HG03139 (cell line): Measurements from ENCODE around the gene CBX2.

Experiments used
- ATAC-seq: cut with Tn5 transposase; IDR thresholded peaks from one replicate; pipeline ENCODE4 v1.9.1; 2021; ENCODE audit not compliant: unreplicated experiment

The CBX2 gene

DNA sequence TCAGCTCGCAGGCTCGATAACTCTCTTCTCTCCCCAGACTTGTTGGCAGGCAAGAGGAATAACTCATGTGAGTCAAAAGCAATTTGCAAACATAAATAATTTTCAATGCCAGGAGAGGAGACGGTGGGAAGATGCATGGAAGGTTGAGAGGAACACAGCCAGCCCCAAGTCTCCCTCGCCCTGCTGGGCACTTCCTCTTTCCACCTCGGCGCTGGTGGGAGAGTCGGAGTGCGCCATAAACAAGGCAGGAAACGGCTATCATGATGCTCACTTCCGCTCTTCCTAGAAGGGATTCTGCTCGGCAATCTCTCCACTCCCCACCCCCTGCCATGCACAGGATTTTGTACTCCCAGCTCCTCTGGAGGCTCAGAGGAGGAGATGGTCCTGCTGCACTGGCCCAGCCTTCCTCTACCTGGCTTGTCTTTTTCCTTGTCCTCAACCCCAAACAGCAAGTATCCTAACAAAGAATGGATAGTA lies 48.3 kb downstream of the CBX2 start:
- ATAC-seq = no peak

DNA sequence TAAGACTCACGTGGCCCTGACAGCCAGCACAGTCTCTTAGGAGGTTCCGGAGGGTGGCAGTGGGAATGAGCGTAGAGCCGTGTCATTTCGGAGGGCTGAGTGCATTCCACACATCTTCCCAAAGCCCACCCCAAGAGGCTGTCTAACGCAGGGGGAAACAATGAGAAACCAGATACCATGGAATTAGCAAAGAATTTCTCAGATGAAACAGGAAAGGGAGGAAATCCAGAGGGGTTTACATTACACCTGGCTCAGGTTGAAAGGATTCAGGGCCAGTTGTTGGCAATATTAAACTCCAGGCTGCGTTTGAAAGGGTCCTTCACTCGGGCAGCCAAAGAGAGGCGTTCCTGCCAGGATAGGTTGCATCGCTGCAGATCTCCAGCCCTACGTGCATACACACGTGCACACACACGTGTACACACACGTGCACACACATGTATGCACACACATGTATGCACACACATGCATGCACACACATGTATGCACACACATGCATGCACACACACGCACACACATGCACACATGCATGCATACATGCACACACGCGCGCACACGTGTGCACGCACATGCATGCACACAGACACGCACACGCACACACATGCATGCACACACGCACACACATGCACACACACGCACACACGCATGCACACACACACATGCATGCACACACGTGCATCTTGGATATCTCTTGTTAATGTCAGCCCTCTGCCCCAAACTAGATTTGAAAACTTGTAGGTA lies 49.1 kb downstream of the CBX2 start:
- ATAC-seq = no peak

DNA sequence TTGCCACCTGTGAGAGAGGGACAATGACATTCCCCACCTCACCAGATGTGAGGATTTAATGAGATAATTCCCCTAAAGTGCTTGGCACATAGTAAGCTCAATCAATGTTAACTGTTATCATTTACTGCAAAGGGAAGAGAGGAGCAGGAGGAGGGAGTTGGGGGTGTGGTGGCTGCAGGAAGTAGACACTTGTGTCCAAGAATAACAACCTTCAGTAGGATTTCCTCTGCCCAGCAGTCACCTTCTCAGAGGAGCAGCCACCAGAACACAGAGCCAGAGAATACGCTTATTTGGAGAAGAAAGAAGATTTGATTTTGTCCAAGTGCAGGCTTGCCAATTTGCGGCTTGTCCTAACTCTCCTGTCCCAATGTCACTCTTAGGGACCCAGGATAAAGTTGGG lies 51.1 kb downstream of the CBX2 start:
- ATAC-seq = no peak

DNA sequence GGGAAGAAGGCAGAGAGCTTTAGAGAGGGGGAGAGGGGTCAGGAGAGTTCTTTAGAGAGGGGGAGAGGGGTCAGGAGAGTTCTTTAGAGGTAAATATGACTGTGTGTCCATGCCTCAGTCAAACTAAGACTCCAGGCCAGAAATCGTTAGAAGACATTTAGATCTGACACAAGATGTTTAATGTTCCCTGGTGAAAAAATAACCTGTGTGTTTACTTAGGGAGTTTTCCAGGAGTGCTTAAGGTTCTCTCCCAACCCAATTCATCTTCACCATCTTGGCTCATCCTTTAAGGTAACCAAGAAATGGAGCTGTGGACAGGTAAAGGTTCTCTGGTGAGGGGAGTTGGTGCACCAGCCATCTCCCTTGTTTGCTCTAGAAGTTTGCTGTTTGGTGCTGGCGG lies 51.5 kb downstream of the CBX2 start:
- ATAC-seq = no peak

DNA sequence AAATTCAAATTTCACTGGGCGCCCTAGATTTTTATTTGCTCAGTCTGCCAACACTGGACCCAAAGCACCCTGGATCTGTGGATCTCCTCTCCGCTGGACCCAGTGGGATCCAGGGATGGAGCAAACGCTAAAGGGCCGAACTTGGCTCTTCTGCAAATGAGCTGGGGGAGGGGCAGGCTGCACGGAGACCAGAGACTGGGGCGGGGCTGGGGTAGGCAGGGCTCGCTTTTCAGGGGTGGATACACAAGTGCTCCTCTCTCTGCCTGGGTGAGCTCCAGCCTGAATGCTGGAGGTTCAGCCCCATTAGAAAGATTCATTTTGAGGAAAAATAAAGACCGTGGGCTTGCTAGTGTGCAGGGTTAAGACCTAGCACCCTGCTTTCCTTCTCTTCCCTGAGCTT lies 52.4 kb downstream of the CBX2 start:
- ATAC-seq = no peak

DNA sequence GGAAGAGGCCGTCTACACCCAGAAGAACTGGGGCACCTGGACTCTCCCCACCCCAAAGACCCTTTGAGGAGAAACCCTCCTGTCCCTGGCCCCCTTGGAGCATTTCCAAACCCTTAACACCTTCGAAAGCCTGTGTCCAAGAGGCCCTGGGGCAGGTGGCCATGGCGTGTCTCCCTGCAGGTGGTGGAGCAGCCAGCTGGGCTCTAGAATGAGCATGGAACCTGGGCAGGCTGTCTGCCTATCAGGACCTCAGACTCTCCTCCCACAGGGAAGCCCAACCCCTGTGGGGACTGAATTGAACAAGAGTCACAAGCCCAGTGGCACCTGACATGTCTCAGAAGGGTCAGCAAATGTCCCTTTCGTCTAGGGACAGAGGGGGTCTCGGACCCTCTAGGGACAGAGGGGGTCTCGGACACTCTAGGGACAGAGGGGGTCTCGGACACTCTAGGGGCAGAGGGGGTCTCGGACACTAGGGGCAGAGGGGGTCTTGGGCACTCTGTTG lies 52.9 kb downstream of the CBX2 start:
- no peak for ATAC-seq

DNA sequence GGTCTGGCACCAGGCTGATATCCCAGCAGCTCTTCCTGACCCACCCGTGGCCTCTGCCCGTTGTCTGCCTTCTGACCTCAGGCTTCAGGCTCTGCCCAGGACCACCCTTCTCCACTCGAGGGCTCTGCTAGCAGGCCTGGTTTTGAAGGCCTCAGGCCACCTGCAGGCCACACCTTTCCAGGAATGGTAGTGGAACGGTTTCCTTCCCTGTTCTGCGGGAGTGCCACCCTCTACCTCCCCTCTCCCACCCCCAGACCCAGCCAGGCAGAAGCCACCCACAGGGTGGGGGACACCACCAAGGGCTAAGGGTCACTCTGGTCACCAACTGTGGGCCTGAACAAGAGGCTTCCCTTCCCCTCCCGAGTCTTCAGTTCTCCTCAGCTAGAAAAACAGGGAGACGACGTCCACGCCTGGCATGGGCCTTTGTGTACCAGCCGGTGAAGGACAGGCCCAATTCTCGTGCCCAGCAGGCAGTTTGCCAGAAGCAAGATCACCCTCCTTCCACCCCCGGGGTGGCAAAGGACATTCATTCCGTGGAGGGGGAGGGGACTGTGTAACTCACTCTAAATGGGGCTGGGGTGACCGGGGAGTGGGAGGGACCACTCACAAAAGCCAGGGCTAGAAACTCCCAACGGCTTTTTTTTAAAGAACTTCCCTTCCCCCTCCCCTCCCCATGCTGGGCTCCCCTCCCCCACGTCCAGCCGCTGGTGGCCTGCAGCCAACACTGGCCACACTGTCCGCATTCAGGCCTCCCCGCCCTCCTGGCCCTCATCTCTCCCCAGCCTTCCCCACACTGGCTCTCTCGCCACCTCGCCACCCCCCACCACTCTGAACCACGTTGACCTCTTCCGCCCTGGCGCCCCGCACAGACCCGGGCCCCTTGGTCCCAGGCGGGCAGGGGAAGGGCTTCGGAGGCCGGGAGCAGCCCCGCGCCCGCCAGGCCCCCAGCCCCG lies 53.6 kb downstream of the CBX2 start:
- ATAC-seq = no peak

DNA sequence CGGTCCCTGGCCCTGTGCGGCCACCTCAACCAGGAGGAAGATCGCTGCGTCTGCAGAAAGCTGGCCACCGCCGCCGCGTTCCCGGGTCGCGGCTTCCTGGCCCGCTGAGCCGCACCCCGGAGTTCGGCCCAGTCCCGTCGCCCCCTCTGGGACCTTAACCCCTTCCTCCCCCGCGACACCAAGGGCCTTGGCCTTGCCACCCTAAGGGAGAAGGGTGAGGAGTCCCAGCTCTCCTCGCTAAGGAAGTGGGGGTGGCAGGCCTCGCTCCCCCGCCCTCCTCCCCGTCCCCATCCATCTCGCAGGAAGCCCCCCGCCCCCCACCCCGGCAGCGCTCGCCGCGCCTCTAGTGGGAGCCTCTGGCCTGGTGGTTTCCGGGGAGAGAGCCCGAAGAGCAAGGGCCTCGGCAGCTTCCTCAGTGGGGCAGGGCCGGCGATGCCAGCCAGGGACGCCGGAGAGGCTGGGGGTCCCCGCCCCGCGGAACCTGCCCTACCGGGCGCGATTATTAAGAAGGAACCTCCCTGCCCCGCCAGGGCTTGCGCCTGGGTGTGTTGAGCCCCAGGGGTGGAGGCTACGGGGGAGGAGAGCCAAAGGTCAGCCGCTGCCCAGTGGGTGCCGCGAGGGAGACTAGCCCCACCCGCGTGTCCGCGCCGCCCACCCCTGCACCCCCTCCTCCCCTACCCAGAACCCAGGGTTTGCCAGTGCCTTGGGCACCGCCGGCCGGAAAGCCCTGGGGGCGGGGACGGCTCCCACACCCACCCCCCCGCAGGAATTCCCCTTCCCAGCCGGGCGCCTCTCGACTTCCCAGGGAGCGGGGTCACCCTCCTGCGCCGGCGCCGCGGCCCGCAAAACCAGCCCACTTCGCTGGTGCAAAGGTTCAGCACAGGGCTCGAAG lies 54.5 kb downstream of the CBX2 start:
- no peak for ATAC-seq

DNA sequence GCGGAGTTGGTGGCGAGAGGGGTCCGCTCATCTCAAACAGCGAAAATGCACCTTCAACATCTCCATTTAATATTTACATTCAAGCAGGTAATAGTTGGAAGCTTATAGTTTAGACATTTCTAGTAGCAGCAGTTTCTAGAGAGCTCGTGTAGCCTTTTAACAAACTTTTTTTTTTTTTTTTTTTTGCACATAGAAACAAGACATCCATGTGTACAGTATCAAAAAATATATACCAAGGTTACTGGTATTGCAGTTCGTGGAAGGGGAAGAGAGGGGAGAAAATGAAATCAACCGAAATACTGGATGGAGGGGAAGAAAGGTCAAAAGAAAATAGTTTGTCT lies 55.1 kb downstream of the CBX2 start:
- no peak for ATAC-seq

DNA sequence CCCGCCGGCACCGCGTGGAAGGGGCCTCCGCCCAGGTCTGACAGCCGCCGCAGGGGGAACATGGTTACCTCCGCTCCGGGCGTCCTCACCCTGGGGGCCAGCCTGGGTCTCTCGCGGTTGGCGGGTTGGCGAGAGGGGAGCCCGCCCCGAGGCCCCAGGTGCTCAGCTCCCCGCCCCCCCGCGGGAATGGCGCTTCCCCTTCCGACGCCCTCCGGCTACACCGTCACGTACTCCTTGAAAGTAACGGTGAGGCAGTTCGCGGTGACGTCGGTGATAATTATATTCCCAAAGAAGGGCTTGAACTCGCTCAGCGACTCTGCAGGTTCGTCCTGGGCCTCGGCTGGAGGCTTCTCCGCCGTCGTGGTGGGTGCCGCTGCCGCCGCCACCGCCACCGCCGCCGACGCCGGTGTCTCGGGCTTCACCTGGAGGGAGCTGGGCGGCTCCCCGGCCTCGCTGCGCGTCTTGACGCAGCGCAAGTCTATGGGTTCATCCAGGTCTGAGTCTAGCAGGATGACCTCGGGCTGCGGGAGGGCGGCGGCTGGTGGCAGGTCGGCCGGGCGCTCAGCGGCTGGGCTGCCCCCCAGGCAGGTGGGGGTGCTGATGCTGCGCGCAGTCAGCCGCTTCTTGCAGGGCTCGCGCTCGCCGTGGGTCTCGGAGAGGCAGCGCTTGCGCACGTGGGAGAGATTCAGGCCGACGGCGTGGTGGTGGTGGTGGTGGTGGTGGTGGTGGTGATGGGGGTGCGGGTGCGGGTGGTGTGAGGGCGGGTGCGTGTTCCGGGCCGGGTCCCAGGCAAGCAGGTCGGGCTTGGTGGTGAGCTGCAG lies 56.0 kb downstream of the CBX2 start:
- ATAC-seq = no peak

DNA sequence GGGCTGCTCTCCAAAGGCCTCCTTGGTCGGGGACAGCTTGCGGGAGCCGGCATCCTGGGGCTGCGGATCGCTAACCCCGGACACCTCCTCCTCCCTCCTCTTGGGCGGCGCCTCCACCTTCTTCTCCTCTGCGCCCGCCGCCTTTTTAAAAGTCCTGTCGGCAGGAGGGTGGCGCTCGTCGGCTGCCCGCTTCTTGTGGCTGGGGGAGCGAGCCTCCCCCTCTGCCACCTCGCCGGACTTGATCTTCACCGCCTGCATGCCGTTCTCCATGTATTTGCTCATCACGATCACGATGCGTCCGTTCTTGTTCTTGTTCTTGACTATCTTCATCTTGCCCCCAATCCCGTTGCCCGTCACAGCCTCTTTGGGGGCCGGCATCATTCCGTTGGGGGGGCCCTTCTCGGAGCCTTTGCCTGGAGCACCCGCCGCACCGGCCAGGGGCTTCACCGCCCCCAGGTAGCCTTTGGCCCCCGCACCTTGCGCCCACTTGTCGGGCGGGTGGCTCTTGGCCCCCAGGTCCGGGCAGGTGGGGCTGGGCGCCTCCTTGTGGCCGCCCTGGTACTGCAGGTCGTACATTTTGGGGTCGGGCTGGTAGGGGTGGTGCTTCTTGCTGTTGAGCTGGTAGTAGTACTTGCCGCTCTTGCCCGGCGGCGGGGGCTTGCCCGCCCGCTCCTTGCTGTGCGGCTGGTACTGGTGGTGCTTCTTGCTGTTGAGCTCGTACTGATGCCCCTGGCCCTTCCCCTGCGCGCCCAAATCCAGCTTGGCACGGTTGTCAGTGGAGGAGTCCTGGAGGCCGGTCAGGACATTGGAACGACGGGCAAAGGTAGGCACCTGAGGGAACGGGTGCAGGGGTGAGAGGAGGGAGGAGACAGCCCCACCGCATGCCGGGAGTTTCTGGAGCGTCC lies 56.9 kb downstream of the CBX2 start:
- ATAC-seq = no peak

DNA sequence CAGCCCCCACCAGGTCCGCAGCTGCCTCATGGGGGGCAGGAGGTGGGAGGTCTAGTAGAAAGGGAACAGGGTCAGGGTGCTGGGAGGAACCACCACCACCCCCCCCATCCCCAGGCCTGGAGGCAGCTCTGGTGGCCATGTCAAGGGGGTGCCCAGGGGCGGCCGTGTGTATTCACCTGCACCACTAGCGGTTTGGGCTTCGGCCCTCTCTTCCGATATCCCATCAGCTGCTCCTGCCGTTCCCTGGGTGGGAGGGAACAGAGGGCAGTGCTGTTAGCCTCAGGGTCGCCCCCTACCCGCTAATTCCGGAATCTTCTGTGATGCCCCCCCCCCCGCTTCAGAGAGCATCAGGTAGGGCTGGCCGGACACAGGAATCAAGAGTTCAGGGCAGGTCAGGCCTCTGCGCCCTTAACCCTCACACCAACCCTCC lies 57.5 kb downstream of the CBX2 start:
- ATAC-seq = no peak

DNA sequence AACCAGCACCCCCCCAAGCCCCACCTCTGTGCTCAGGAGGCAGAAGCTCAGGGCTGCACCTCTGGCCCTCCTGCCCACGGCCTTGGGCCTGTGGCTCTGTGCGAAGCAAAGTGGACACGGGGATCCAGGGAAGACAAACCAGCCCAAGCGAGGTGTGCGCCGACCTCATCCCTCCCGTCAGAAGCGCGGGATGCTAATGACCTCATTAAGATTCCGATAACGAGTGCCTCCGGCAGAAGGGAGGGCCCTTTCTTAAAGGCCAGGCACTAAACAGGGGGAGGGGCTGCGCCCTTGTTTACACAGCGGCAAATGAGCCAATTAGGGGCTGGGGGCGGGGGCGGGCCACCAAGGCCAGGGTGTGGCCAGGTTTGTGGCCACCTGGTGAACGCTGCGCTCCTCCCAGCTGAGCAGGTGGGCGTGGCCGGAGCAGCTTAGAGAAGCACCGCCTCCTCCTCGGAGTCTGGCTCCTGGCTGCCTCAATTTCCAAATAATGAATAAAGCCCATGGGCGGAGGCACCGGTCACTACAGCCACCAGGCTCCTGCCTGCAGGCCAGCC lies 58.1 kb downstream of the CBX2 start:
- ATAC-seq = no peak

DNA sequence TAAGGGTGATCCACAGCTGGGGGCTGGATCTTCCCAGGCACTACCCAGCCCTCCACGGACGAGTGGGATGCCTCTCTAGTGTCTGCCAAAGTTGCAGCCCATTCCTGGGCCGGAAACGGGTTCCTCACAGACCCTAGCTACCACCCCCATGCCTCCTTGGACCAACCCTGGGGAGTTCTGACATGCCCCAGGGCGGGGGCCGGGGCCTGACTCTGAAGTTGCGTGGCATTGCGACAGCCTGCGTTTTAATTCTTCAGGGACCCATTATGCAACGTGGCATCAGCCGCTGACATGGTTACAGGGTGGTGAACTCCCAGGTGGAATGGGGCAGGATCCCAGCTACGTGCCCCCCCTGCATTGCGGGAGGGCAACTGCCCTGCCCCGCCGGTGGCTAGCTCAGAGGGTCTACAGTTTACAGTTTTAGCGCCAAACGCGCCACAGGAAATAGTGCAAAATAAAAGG lies 58.6 kb downstream of the CBX2 start:
- ATAC-seq = no peak

DNA sequence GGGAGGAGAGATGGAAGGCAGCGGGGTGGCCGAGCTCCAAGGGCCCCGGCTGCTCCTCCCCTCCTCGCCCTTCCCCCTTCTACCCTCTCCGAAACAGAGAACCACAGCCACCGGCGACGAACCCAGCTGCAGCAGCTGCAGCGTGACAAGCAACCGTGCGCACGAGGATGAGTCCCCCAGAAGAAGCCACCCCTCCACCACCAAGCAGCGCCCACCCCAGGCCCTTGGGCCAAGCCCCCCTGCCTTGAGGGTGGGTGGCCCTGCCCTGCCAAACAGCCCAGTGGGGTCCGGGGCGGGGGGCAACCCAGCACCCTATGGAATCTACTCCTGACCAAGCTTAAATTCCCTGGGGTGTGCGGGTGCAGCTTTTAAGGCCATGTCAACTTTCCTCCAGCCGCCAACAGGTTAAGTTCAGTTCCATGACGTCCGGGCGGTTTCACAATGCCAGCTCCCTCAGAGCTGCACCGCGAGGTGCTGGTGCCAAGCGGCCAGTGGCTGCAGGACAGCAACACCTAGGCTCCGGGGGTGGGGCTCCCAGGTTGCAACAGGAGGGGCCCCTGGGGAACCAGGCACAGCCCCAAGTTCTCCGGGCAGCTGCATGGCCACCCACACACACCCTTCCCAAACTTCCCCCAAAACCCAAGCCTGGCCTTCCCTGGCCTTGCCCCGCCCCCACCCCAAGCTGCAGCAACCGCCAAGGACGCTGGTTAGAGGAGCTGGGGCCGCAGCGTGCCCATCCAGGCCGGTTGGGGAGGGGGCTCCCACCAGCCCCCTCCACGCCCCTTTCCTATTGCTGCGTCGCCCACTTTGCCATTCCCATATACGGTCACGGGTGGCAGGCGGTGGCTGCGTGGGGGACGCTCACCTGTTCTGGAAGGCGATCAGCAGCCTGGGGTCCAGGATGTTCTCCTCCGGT lies 59.3 kb downstream of the CBX2 start:
- no peak for ATAC-seq
